ENCODE results near the gene TMBIM6. TPM values are rescaled to one million over a fixed set of nuclear protein-coding genes. Genes with fewer than 3 reads are reported as not detected.
A peak's percentile ranks its signal among the peaks of the same experiment; 100 is the strongest.

Gene TMBIM6
- polyA plus RNA-seq, 1 of the 3 experiments (the other 2 are of a cell fraction): 290 TPM

DNA sequence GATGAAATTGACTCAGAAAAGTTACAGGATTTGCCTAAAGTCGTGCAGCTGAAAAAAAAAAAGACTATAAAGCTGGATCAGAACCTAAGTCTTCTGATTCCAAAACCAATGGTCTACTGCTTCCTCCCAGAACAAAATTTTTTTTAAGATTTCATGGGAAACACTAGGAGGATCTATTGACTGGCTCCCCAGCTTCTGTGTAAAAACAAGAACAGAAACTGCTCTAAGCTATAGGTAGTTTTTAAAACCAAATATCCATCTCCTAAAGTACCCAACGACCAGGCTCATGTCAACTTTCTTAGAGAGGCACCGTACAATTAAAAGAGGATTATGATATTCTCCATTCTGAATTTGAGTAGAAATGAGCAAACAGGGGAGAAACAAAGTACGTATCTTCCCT is 43.5 kb upstream of the TMBIM6 start:
- Histone ChIP-seq H3K36me3 (replicated peaks in 1 of 2; ENCODE audit: control insufficient read depth in 1 of 2, insufficient read depth in 2 of 2, low read length in 1 of 2) (no peaks in the 10 kb centered on the region), H3K4me3 (ENCODE audit: low read depth in 2 of 2, low read length in 1 of 2) (no peak overlapping the region), H3K4me1 (ENCODE audit: control insufficient read depth in 1 of 2, insufficient read depth in 2 of 2, low read depth in 1 of 2, low read length in 1 of 2) (peaks cover 8 to 23% of the 10 kb centered on the region in 2 experiments; a peak in 2 of 4 replicates), H4K20me1 (ENCODE audit: insufficient read depth) (peaks cover 45% of the 10 kb centered on the region), H3F3A (replicated peaks; ENCODE audit: insufficient read depth) (peaks cover 22% of the 10 kb centered on the region), H3K79me2 (ENCODE audit: insufficient read depth) (peaks cover 95% of the 10 kb centered on the region), H3K4me2 (peak overlapping the region; percentile 71; the same call in 1 of the 2 replicates), H3K9ac (no peak overlapping the region), H3K27ac (ENCODE audit: low read depth in 2 of 2, low read length in 1 of 2) (peak overlapping the region in 1 of 2 experiments; percentile 80; a peak in 1 of 4 replicates), H3K9me3 (no peaks in the 10 kb centered on the region), H3K27me3 (ENCODE audit: insufficient read depth) (no peaks in the 10 kb centered on the region), H2AFZ (ENCODE audit: low read depth) (no peak overlapping the region), H3K9me2 (no peaks in the 10 kb centered on the region)
- 85% methylated on average over 4 of the region's 4 CpGs for whole genome bisulfite sequencing (ENCODE audit: low lambda C conversion rate)
- ChIA-PET CTCF (interaction anchor here (1.8 to 4.2 kb wide), 3 partner anchors 9 to 355 kb away, joined by 5 to 15 read pairs (median 9); partner anchors contain the start of gene FMNL3), POLR2A (no interaction called here)
- no peak for DNase-seq
- no peak for TF ChIP-seq MEF2A (IDR thresholded peaks at IDR 0.05; ENCODE audit: borderline replicate concordance, low read depth)
- TF ChIP-seq SMC3 (IDR thresholded peaks at IDR 0.05; ENCODE audit: low read depth, low read length): no peak
- TF ChIP-seq MXI1 (IDR thresholded peaks at IDR 0.05; ENCODE audit: low read depth, low read length): no peak
- no peak for TF ChIP-seq GATA2 (CRISPR knock-in tag; IDR thresholded peaks at IDR 0.05)
- TF ChIP-seq, protein P1, sequence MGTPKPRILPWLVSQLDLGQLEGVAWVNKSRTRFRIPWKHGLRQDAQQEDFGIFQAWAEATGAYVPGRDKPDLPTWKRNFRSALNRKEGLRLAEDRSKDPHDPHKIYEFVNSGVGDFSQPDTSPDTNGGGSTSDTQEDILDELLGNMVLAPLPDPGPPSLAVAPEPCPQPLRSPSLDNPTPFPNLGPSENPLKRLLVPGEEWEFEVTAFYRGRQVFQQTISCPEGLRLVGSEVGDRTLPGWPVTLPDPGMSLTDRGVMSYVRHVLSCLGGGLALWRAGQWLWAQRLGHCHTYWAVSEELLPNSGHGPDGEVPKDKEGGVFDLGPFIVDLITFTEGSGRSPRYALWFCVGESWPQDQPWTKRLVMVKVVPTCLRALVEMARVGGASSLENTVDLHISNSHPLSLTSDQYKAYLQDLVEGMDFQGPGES (IDR thresholded peaks at IDR 0.05; ENCODE audit: low read depth, low read length): no peak
- no peak for TF ChIP-seq POLR2AphosphoS5 (IDR thresholded peaks at IDR 0.05; ENCODE audit: low read depth, low read length)
- no peak for TF ChIP-seq JUND (IDR thresholded peaks at IDR 0.05)
- TF ChIP-seq RCOR1 (IDR thresholded peaks at IDR 0.05; ENCODE audit: low read length): no peak
- TF ChIP-seq EZH2phosphoT487 (IDR thresholded peaks at IDR 0.05; ENCODE audit: borderline replicate concordance, low read depth): no peak
- TF ChIP-seq YY1 (IDR thresholded peaks at IDR 0.05; ENCODE audit: low read depth): no peak
- TF ChIP-seq GABPA (IDR thresholded peaks at IDR 0.05; ENCODE audit: low read depth): no peak
- no peak for TF ChIP-seq TAF1 (IDR thresholded peaks at IDR 0.05; ENCODE audit: borderline replicate concordance, low read depth, low read length)
- TF ChIP-seq, protein P2, sequence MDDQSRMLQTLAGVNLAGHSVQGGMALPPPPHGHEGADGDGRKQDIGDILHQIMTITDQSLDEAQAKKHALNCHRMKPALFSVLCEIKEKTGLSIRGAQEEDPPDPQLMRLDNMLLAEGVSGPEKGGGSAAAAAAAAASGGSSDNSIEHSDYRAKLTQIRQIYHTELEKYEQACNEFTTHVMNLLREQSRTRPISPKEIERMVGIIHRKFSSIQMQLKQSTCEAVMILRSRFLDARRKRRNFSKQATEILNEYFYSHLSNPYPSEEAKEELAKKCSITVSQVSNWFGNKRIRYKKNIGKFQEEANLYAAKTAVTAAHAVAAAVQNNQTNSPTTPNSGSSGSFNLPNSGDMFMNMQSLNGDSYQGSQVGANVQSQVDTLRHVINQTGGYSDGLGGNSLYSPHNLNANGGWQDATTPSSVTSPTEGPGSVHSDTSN (IDR thresholded peaks at IDR 0.05): no peak
- no peak for TF ChIP-seq EP300 (IDR thresholded peaks at IDR 0.05; ENCODE audit: borderline replicate concordance in 1 of 2, low read depth in 1 of 2, low read length in 1 of 2)
- no peak for TF ChIP-seq CHD2 (IDR thresholded peaks at IDR 0.05; ENCODE audit: low read length, partially characterized antibody)
- no peak for TF ChIP-seq RAD21 (IDR thresholded peaks at IDR 0.05; ENCODE audit: low read length)

Data from SK-N-SH (cell line).